ENCODE data around the gene OR9G1.

OR9G1 gene

DNA sequence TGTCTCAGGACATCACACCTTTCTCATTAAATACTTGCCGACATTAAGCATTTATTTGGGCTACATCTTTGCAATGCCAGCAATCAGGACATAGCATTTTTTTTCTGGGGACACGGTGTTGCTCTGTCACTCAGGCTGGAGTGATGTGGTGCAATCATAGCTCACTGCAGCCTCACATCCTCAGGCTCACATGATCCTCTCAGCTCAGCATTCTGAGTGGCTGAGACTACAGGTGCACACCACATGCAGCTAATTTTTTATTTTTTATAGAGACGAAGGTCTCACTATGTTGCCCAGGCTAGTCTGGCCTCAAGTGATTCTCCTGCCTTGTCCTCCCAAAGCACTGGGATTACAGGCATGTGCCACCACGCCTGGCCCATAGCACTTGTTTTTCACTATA is 21.6 kb downstream of the OR9G1 start:
- Mint-ChIP-seq H3K4me1 (ENCODE audit: low read depth in 2 of 2) (no peaks in the 10 kb centered on the region), H3K9me3 (peaks cover 15 to 19% of the 10 kb centered on the region in 2 donors), H3K27ac (no peak overlapping the region), H3K36me3 (ENCODE audit: insufficient read depth) (no peaks in the 10 kb centered on the region), H3K4me3 (no peak overlapping the region), H3K27me3 (no peaks in the 10 kb centered on the region)
- no peak for ATAC-seq (replicated peaks)
- DNase-seq: no peak

- Mint-ChIP-seq H3K36me3 (ENCODE audit: insufficient read depth) (no peaks in the 10 kb centered on the region), H3K27ac (no peak overlapping the region), H3K4me3 (no peak overlapping the region), H3K4me1 (ENCODE audit: low read depth in 2 of 2) (no peaks in the 10 kb centered on the region), H3K27me3 (no peaks in the 10 kb centered on the region), H3K9me3 (peaks cover 12% of the 10 kb centered on the region in 2 donors)
- DNase-seq (no peak), ATAC-seq (replicated peaks) (no peak)
Observed at GRCh38 chr11:56740107-56740506, 41.2 kb downstream of the OR9G1 start.

- H3K4me3 Mint-ChIP-seq: no peak overlapping the region
- no peak overlapping the region for H3K27ac Mint-ChIP-seq
- no peak for DNase-seq
- ATAC-seq (replicated peaks): no peak
- H3K9me3 Mint-ChIP-seq: peaks cover 12% of the 10 kb centered on the region in 2 donors
- no peaks in the 10 kb centered on the region for H3K27me3 Mint-ChIP-seq
- no peaks in the 10 kb centered on the region for H3K36me3 Mint-ChIP-seq (ENCODE audit: insufficient read depth)
- H3K4me1 Mint-ChIP-seq (ENCODE audit: low read depth in 2 of 2): no peaks in the 10 kb centered on the region
Observed at GRCh38 chr11:56740886-56741285, 42.0 kb downstream of the OR9G1 start.

- Mint-ChIP-seq H3K9me3 (peaks cover 7 to 11% of the 10 kb centered on the region in 2 donors), H3K4me3 (no peak within 1 kb of the TSS), H3K36me3 (ENCODE audit: insufficient read depth) (no peaks in the 10 kb centered on the region), H3K4me1 (ENCODE audit: low read depth in 2 of 2) (no peaks in the 10 kb centered on the region), H3K27ac (no peak within 1 kb of the TSS), H3K27me3 (no peaks in the 10 kb centered on the region)
- no peak for ATAC-seq (replicated peaks)
- no peak for DNase-seq
Observed at GRCh38 chr11:56748597-56748996, 49.7 kb downstream of the OR9G1 start, which contains the start of gene OR9G4. TSS of gene OR9G4 (minus strand) at chr11:56748697. CDS start at chr11:56743766, 4,931 bp downstream.

DNA sequence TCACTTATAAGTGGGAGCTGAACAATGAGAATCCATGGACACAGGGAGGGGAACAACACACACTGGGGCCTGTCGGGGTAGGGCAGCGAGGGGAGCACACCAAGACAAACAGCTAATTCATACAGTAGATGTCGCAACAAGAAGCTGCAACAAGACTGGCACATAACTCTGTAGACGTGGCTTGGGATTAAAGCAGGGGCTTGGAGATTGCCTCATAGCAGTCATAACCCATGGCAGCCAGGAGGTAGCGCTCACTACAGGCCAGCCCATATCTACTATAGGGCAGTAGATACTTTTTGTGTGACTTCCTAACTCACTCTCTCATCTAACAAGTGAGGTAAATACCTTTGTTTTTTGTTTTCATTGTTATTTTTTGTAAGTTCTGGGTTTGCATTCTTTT is 51.3 kb downstream of the OR9G1 start:
- H3K27ac Mint-ChIP-seq: no peak overlapping the region
- no peaks in the 10 kb centered on the region for H3K27me3 Mint-ChIP-seq
- DNase-seq (no peak), ATAC-seq (replicated peaks) (no peak)
- H3K9me3 Mint-ChIP-seq: peaks cover 7 to 16% of the 10 kb centered on the region in 2 donors
- H3K4me3 Mint-ChIP-seq: no peak overlapping the region
- H3K36me3 Mint-ChIP-seq (ENCODE audit: insufficient read depth): no peaks in the 10 kb centered on the region
- no peaks in the 10 kb centered on the region for H3K4me1 Mint-ChIP-seq (ENCODE audit: low read depth in 2 of 2)

GRCh38 chr11:56751480-56751879 is 52.6 kb downstream of the OR9G1 start:
- ATAC-seq (replicated peaks): no peak
- H3K36me3 Mint-ChIP-seq (ENCODE audit: insufficient read depth): no peaks in the 10 kb centered on the region
- no peaks in the 10 kb centered on the region for H3K27me3 Mint-ChIP-seq
- H3K4me3 Mint-ChIP-seq: no peak overlapping the region
- H3K27ac Mint-ChIP-seq: no peak overlapping the region
- no peak for DNase-seq
- H3K9me3 Mint-ChIP-seq: peaks cover 7 to 16% of the 10 kb centered on the region in 2 donors
- no peaks in the 10 kb centered on the region for H3K4me1 Mint-ChIP-seq (ENCODE audit: low read depth in 2 of 2)
